Psoas muscle (tissue), 8 donors: ENCODE measurements around the gene TMEM273. TPM values are rescaled to one million over a fixed set of nuclear protein-coding genes. Genes with fewer than 3 reads are reported as not detected.

Experiments
- ATAC-seq, 4 donors: fragments of 200-7000 bp; cut with Tn5 transposase; one replicate each; pipeline ENCODE4 v1.9.1; 2020; ENCODE audit warnings: moderate library complexity in 3 of 4, mild to moderate bottlenecking in 2 of 4
- DNase-seq, 2 donors: peaks; one replicate each; pipeline ENCODE4 v3.0.0-alpha.2; 2020
- H3K27ac ChIP-seq: fragments of 200-600 bp; one replicate; pipeline ENCODE4 v1.8.0; 2022
- H3K27me3 ChIP-seq, 3 donors: fragments of 200-600 bp in 1 of 3; one replicate each; pipeline versions ENCODE4 v1.6.1 to v1.8.0; 2013 to 2022; ENCODE audit warnings: low read length in 2 of 3, mild to moderate bottlenecking in 2 of 3, moderate library complexity in 1 of 3; ENCODE audit not compliant: insufficient read depth in 3 of 3
- H3K36me3 ChIP-seq, 2 donors: fragments of 200-600 bp in 1 of 2; one replicate each; pipeline versions ENCODE4 v1.6.1 to v1.8.0; 2013 to 2022; ENCODE audit warnings: low read depth in 1 of 2, mild to moderate bottlenecking in 1 of 2, moderate library complexity in 1 of 2; ENCODE audit not compliant: insufficient read depth in 1 of 2
- H3K4me1 ChIP-seq: fragments of 200-600 bp; one replicate; pipeline ENCODE4 v1.8.0; 2022
- H3K4me3 ChIP-seq: fragments of 200-600 bp; one replicate; pipeline ENCODE4 v1.8.0; 2022; ENCODE audit warnings: mild to moderate bottlenecking
- H3K9me3 ChIP-seq: fragments of 200-600 bp; one replicate; pipeline ENCODE4 v1.8.0; 2022
- WGBS, 3 donors: extraction: QIAGEN DNeasy Blood & Tissue Kit; methylation state at CpG; one replicate each; pipeline versions ENCODE4 v1.1.6 to v1.1.7; 2013; 5-methylcytosine and 5-hydroxymethylcytosine counted together
- intact Hi-C, 2 donors: fragments of 100-400 bp; cut with DNase I; formaldehyde crosslinking; loops; one replicate each; pipeline versions ENCODE4 v1.11.0 to v1.14.2; 2022
- polyA plus RNA-seq, 3 donors: library from polyadenylated mRNA; stranded (reverse); fragments of 200-250 nt; gene quantifications; one replicate each; pipeline ENCODE4 v1.2.3, GENCODE V29; 2013
- total RNA-seq, 4 donors: library from RNA; stranded (reverse); fragmentation: NEBNext Ultra II Directional in 2 of 4; extraction: Animal tissue kit (Norgen Biotek cat#: 25700) in 2 of 4; gene quantifications; one replicate each; pipeline versions ENCODE4 v1.2.1 to v1.2.4, GENCODE V29; 2021 to 2023
- TF ChIP-seq, protein P1 (sequence below): fragments of 200-600 bp; IDR thresholded peaks from one replicate; pipeline ENCODE4 v1.8.0; 2022; ENCODE audit warnings: antibody characterized with exemption
- donor health status: healthy with polysubstance abuse.
- donor health status: DM: no; HTN: no; CAD: no; lungs with moderate emphysema.
- donor health status: Bipolar disorder and iron deficiency.
- donor health status: healthy.
- donor health status: DM: yes; HTN: yes; CAD: no.
- donor health status: DM: no; HTN: no; CAD: no.
- donor health status: DM: no; HTN: no; CAD: no.
- donor health status: DM: yes; HTN: yes; CAD: no.

The TMEM273 gene
- total and polyA plus RNA-seq, 7 donors = 3.5 to 12.0 (median 7.7) TPM

DNA sequence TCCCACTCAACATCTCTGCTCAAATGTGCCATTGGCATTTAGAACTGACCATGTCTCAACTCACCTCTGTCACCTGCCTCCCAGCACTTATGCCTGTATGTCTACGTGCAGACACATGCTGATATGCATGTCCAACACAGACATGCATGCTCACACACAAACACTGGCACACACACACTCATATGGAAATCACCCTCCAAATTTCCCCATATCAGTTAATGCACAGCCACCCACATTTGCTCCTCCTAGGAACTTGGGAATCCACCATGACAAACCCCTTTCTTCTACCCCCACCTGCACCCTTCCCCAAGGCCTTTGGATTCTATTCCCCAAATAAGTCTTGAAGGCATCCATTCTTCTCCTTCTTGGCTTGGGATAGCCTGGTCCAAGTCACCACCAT is 58.8 kb downstream of the TMEM273 start:
- Histone ChIP-seq H3K4me1 (no peaks in the 10 kb centered on the region), H3K36me3 (no peaks in the 10 kb centered on the region), H3K4me3 (no peak overlapping the region), H3K27me3 (peaks cover 0 to 6% (median 0%) of the 10 kb centered on the region in 3 donors), H3K9me3 (no peaks in the 10 kb centered on the region), H3K27ac (no peak overlapping the region)
- no peak for DNase-seq
- TF ChIP-seq, protein P1, sequence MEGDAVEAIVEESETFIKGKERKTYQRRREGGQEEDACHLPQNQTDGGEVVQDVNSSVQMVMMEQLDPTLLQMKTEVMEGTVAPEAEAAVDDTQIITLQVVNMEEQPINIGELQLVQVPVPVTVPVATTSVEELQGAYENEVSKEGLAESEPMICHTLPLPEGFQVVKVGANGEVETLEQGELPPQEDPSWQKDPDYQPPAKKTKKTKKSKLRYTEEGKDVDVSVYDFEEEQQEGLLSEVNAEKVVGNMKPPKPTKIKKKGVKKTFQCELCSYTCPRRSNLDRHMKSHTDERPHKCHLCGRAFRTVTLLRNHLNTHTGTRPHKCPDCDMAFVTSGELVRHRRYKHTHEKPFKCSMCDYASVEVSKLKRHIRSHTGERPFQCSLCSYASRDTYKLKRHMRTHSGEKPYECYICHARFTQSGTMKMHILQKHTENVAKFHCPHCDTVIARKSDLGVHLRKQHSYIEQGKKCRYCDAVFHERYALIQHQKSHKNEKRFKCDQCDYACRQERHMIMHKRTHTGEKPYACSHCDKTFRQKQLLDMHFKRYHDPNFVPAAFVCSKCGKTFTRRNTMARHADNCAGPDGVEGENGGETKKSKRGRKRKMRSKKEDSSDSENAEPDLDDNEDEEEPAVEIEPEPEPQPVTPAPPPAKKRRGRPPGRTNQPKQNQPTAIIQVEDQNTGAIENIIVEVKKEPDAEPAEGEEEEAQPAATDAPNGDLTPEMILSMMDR = no peak
- intact Hi-C loops = no loop called here
- ATAC-seq = no peak
- WGBS, 3 donors = 95 to 100% (median 97%) methylated on average over 1 of the region's 1 CpG

DNA sequence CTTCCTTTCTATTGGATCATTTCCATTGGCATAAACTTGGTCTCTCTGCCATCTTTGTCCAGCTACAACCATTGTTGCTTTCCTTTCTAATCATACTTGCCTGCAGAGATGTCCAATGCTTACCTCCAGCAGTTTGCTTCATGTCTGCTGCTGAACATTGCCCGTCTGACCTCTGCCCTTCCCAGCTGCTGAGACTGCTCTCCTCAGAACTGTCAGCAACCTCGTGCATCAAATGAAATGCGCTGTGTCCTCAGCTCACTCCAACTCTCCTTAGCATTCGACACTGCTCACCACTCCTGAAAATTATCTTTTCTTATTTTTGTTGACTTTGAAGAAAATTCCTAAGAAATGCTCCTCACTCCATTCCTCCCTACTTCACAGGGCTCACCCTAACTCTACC is 59.3 kb downstream of the TMEM273 start:
- H3K4me3 ChIP-seq = no peak overlapping the region
- H3K27me3 ChIP-seq = peaks cover 0 to 6% (median 0%) of the 10 kb centered on the region in 3 donors
- TF ChIP-seq, protein P1 = no peak
- H3K9me3 ChIP-seq = peaks cover 3% of the 10 kb centered on the region
- whole genome bisulfite sequencing, 3 donors = 86 to 88% (median 87%) methylated on average over 4 of the region's 4 CpGs
- ATAC-seq = no peak
- no peak for DNase-seq
- H3K27ac ChIP-seq = no peak overlapping the region
- no peaks in the 10 kb centered on the region for H3K4me1 ChIP-seq
- intact Hi-C loops = no loop called here
- H3K36me3 ChIP-seq = no peaks in the 10 kb centered on the region

DNA sequence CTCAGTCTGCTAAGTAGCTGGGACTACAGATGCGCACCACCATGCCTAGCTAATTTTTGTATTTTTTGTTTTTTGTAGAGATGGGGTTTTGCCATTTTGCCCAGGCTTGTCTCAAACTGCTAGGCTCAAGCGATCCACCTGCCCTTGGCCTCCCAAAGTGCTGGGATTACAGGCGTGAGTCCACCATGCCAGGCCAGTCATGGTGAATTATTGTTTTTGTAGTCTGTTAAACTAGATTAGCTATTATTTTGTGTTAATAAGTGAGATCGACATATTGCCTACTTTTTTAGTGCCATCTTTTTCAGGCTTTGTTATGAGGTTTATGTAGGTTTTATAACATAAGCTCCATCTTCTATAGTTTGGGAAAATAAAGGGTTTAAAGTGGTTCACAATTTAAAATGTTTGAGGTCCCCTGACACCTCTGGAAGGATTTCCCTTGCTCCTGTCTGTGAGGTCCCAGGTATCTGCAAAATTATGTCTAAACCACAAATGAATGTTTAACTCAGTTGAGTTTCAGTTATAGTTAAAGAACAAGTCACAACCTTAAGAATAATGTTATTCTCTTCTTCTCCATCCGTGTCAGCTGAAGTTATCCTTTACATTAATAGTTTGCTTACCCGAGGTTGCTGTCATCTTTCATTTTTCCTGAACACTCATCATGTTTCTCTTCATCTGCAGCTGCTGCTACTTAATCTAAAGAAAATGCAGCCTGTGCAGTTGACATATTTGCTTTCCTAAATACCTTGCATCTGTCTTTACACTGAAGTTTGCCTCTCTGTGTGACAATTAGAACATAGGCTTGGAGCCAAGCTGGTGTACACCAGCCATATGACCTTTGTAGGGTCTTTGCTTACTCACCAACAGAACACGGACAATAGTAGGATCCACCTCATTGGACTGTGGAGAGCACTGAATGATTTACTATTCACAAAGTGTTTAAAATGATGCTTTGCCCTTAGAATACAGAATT is 63.9 kb downstream of the TMEM273 start:
- ATAC-seq (no peak), DNase-seq (no peak)
- WGBS, 3 donors = 59 to 73% (median 61%) methylated on average over 7 of the region's 7 CpGs
- no peaks in the 10 kb centered on the region for H3K4me1 ChIP-seq
- no peak overlapping the region for H3K27ac ChIP-seq
- TF ChIP-seq, protein P1 = no peak
- H3K27me3 ChIP-seq = no peaks in the 10 kb centered on the region
- intact Hi-C loops = no loop called here
- H3K36me3 ChIP-seq = no peaks in the 10 kb centered on the region
- H3K4me3 ChIP-seq = no peak overlapping the region
- H3K9me3 ChIP-seq = peaks cover 3% of the 10 kb centered on the region

DNA sequence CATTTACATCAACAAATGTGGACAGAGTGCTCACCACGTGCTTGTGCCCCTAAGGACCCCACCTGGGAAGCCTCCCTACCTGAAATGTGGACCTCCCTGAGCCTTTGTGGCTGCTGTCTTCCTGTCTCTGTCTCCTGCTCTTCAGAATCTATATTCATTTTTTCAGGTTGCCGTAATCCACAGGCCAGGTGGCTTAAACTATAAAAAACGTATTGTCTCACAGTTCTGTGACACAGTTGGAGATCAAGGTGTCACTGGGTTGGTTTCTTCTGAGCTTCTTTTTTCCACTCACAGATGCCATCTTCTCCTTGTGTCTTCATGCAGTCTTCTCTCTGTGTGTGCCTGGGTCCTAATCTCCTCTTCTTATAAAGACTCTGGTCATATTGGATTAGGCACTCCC is 67.3 kb downstream of the TMEM273 start:
- intact Hi-C loops = no loop called here
- ATAC-seq (no peak), DNase-seq (no peak)
- 85 to 92% (median 90%) methylated on average over 3 of the region's 3 CpGs for WGBS, 3 donors
- Histone ChIP-seq H3K27me3 (no peaks in the 10 kb centered on the region), H3K4me3 (no peak overlapping the region), H3K36me3 (no peaks in the 10 kb centered on the region), H3K4me1 (no peaks in the 10 kb centered on the region), H3K9me3 (peaks cover 3% of the 10 kb centered on the region), H3K27ac (no peak overlapping the region)
- TF ChIP-seq, protein P1 = no peak
